Suppressor macrophage treated with lipopolysaccharide for 4 hours (primary cell): ENCODE results near the gene SERPINA5.
"Not testable (repeated sequence)": the region's sequence is repeated elsewhere in the genome, so short reads cannot be mapped to it uniquely, and the experiment has no call there.

Source experiments
- DNase-seq: peaks from one replicate; pipeline ENCODE4 v3.0.0-alpha.2; 2020

Gene SERPINA5

DNA sequence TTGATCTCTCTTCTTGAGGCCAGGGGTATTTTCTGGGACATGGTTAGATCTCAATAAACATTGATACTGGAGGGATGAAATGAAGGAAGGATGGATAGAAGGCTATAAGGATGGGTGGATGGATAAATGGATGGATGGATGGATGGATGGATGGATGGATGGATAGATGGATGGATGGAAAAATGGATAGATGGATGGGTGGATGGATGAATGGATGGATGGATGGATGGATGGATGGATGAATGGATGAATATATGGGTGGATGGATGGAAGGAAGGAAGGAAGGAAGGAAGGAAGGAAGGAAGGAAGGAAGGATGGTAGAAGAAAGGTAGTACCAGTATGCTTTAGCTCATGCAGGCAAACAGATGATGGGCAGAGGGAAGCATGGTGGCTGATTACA lies 3.8 kb upstream of the SERPINA5 start:
- not testable (repeated sequence) for DNase-seq

DNA sequence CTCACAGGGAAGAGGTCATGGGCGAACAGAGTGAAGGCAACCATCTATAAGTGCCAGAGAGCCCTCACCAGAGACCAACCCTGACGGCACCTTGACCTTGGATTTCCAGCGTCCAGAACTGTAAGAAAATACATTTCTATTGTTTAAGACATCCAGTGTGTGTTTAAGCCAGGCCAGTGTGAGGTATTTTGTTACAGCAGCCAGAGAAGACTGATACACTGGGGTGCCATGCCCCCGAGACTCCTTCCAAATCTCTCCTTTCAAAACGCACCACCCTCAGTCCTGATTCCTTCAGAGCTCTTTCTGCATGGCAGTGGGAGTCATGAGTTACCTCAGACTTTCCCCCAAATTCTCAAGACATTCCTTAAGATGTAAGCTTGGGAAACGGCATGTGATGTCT lies 2.5 kb upstream of the SERPINA5 start:
- no peak for DNase-seq

DNA sequence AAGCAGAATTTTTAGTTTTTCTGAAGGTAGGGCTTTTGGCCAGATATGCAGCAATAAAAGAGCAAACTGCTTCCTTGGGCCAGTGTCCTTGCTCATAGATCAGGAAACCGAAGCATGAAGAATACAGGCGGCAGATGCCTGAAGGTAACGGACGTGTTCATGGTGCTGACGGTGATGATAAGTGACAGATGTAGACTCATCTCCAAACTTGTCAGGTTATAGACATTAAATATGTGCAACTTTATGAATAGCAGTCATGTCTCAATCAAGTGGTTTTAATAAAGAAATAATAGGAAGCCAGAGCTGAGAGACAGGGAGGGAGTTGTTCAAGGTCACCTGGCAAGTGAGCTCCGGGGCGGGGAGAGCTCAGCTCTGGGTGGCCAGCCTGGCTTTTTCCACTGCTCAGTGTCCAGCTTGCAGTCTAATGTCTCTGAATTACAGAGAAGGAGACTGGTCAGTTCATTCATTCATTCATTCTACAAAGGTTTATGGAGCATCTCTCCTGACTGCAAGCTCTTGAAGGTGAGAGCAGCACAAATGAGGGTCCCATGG lies 1.0 kb downstream of the SERPINA5 start:
- DNase-seq: no peak

DNA sequence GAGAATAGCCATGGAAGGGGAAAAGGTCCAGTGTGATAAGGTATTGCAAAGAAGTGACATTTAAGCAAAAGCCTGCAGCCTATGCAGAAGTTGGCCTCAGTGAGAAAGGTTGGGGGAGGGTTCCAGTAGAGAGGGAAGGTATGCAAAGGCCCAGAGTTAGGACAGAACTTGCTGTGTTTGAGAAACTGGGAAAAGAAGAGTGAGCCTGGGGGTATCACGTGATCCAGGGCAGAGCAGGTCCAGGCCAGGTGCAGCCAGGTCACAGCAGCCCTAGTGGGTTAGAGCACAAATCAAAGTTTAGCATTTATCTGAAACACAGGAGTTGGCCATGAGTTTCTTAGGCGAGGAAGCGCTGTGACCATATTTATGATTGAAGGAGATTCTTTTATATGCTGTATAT lies 1.6 kb downstream of the SERPINA5 start:
- DNase-seq: no peak

DNA sequence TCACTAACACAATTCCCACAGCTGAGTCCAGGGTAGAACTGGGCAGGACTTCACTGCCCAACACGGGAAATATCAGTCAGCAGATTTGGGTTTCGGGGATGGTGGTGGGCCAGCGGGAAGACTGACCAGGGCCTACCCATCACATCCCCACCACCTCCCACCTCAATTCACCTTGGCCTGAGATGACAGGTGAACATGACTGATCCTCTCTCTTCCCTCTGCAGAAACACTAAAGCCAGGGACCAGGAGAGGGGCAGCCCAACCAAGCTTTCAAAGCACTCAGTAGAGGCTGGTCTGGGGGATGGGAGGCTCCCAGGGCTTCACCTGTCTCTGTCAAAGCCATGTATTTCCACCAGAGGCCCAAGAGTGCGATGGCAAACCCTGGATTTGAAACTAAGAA lies 2.3 kb downstream of the SERPINA5 start:
- no peak for DNase-seq

DNA sequence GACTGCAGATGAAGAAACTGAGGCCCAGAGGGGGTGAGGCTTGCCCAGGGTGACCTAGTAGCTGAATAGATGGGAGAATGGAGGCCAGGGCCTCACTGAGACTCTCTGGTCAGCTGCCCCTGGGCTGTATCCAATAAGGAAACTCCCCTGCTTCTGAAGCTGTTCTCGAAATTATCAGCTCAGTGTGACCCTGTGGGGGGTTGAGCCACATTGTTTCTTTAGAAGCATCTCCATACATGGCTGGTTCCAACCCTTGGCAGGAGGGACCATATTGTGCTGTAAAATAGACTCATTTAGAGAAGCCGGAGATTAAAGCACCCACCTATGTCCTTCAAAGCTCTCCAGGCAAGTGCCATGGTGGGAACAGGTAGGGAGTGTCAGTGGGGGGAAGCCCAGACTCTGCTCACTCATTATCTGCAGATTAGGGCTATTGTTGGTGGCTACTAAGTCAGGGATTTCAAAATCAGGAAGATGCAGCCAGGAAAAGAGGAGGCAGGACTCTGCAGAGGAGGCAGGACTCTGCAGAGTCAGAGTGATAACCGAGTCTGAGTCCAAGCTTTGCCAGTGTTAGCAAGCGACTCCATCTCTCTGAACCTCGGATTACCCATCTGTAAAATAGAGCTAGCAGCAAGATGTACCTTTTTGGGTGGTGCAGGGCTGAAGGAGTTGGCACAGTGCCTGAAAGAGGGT lies 3.5 kb downstream of the SERPINA5 start:
- DNase-seq: no peak

DNA sequence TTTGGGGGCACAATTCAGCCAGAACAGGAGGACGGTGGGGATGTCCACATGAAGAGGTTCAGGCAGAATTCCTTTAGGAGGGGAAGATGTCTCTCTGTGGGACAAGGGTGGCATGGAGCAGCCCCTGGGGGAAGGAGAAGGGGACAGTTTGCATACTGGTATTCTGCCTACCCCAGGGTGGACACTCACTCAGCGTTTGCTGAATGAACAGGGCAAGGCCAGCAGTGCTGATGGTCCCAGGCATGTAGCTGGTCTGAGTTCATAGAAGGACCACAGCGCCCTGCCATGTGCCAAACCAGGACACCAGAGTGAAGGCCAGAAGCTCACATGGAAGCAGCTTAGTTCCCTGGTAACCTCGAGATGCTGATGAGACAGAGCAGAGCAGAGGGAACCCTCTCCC lies 5.4 kb downstream of the SERPINA5 start:
- DNase-seq: no peak

DNA sequence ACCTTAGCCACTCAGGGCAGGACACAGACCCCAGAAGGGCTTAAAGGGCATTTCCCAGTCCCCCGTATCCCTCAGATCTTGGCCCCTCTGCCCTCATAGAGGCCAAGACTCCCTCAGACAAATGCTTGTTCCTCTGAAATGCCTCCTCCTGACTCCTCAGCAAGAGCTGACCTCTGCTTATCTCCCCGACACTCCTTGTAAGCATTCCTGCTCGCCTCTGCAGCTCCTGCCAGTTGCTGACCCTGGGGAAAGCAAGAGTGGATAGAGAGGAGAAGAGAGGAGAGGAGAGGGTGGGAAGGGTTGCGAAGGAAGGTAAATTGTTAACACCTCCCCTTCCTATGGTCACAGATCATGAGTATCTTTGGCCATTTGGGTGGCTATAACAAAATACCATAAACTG lies 7.1 kb downstream of the SERPINA5 start:
- DNase-seq: no peak

DNA sequence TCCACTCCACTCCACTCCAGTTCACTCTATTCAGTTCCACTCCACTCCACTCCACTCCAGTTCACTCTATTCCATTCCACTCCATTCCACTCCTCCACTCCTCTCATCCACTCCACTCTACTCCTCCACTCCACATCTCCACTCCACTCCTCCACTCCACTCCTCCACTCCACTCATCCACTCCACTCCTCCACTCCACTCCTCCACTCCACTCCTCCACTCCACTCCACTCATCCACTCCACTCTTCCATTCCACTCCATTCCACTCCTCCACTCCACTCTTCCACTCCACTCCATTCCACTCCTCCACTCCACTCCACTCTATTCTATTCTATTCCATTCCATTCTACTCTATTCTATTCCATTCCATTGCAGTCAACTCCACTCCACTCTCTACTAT lies 9.8 kb downstream of the SERPINA5 start:
- DNase-seq: no peak

DNA sequence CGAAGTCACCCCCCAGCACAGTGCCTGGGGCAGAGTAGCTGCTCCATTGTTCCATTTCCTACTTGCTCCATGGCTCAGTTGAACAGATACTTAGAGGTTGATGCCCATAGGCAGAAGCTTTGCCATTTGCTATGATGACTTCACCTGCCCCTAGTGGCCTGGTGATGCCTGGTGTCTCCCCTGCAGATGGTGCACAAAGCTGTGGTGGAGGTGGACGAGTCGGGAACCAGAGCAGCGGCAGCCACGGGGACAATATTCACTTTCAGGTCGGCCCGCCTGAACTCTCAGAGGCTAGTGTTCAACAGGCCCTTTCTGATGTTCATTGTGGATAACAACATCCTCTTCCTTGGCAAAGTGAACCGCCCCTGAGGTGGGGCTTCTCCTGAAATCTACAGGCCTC lies 10.6 kb downstream of the SERPINA5 start:
- DNase-seq: no peak

DNA sequence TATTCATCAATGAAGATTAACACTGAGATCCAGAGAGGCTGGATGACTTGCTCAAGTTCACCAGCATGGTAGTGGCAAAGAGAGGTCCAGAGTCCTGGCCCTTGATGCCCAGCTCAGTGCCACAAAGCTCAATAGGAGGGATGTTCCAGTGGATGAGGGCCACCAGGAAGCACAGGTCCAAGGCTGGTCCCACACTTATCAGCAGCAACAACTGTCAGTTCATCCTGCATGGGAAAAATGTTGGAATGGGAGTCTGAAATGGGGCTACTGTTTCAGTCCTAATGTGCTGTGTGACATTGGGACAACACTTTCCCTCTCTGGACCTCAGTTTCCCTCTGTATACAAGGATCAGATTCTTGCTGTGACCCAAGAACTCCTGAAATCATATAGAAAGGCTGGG lies 11.2 kb downstream of the SERPINA5 start:
- DNase-seq: no peak

DNA sequence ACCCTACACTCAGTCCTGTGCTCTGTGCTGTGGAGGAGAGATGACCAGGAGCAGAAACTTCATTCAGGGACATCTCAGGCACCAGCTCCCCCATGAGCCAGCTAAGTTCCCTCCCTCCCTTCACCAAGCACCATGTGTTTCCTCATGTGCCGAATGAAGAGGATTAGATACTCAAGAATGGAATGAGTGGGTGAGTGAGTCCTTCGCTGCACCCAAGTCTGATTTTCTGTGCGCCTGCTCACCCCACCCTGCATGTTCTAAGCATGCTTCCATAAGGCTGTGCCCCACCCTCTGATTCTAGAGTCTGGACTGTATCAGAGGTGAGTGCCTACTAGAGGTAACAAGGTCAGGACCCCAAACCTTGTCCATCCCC lies 12.1 kb downstream of the SERPINA5 start:
- DNase-seq: no peak

DNA sequence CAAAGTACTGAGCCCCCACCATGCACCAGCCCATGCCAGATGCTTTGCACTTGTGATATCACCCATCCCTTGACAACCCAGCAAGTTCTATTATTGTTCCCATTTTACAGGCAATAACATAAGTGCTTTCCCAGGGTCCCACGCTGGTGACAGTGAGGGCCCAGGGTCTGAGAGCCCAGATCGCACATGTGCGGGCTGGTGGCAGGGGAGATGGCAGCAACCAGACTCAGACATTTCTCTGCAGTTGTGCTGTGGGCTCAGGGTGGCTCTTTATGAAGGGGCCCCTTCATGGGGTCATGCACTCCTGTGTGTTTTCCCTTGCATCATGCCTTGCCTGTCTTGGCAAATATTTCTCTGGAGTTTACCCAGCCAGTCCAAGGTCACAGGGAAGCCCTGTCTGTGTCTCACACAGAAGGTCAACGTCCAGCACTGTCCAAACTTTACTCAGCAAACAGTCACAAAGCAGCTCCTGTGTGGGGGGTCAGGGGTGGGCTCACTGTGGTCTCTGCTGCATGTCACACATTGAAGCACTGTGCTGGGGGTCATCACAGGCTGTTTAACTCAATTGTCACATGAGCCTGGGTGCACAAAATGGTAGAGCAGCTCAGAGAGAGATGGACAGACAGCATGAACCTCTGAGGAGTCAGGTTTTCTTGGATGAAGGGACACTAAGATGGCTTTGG lies 12.7 kb downstream of the SERPINA5 start:
- DNase-seq: no peak

DNA sequence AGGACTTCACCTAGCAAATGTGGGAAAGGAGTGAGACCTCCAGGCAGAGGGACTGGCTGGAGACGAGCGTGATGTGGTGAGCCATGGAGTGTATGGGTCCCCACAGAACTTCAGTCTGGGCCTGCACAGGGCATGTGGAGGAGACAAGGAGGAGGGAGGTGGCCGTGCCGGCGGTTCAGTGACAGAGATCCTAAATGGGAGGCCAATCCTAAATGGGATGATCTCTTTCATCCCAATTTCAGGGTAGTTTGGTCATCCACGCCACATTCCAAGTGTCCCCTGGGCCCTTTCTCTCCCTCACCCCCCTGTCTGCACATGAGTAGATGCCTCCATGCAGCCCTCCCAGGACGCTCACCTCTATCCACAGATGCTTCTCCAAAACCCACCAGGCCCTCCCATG lies 13.2 kb downstream of the SERPINA5 start:
- no peak for DNase-seq

DNA sequence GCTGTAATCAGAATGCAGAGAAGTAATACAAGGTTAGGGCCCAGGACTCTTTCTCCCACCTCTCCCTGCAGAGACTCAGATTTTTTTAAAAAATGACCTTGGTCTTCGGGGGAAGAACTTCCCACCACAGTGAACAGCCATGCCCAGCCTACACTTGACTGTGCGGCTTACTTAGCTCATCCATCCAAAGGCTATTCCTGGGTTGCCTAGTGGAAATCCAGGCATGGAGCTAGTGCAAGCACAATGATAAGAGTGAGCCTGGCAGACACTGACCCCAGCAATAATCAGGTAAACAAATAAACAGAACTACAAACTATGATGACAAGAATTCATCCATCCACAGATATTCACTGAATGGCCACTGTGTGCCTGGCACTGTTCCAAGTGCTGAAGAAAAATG lies 14.7 kb downstream of the SERPINA5 start:
- no peak for DNase-seq

DNA sequence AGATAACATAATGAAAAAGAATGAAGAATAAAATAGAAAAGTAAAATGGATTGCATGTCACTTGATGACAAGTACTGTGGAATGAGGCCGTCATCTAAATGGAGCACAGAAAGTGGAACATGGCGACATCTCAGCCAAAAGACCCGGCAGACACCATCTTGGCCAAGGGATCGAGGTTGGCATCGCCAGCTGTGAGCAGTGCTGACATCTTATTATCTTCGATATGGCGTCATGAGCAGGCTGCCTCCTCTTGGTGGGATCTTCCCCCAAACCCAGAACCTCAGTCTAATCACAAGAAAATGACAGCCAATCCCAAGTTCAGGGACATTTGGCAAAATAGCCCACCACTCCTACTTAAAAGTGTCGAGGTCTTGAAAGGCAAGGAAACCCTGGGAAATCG lies 15.1 kb downstream of the SERPINA5 start:
- DNase-seq: no peak

DNA sequence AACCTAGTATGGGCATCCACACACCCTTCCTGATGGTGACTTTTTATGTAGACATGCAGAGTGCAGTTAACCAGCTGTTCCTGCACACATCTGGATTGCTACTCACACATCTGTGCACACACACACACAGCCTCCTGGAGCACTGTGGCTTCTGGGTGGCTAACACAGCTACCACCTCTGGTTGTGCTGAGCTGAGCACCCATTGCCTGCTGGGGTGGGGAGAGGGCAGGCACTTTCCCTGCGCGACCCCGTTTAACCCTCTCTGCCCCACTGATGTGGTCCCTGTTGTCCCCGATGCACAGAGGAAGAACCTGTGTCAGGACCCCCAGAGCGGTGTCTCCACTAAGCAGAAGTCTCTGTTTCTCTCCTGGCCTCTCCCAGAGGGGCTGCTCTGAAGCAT lies 16.6 kb downstream of the SERPINA5 start:
- no peak for DNase-seq

DNA sequence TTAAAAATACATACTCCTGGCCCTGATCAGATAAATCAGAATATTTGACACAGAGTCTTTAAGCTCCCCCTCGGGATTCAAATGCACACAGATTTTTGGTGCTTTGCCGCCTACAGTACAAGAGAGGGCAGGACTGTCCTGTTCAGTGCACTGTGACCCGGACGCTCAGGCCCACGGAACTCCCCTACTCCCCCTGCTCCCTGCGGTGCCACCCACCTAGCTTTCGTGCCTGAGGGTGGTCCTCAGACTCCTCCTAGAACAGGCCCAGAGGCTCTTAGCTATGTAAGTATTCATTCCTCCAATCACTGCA lies 17.2 kb downstream of the SERPINA5 start:
- DNase-seq: no peak

DNA sequence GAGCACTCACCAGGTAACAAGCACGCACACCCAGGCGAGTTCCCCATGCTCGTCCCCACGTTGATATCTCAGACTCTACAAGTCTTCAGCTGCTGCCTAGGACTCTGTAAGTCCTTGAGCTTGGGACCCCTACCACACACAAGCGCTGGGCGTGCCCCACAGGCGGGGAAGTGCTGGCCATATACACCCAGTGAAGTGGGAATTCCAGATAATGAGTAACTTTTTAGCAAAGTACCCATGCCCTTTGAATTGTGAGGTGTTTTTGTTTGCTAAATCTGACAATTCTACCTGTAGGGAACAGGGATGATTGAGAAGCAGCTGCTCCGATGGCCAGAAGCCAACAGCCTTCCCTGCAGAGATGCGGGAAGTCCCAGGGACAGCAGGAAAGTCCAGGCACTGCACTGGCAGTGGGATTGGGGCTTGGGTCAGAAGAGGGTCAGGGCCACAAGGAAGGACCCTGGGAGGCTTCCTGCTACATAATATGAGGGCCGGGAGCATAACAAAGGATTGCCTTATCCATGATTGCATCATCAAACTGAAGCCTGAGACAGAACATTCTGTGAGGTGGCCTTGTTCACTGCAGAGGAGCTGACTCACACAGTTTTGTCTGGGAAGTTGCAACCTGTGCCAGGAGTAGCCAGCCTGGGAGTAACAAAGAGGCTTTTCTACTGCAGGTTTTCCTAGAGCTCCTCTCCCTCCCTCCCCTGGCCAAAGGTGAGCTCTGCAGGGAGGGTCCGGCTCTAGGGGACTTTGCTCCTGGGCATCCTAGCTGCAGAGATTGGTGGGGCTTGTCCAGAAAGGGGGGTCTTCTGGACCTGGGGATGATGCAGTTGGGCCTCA lies 17.8 kb downstream of the SERPINA5 start:
- DNase-seq: no peak

DNA sequence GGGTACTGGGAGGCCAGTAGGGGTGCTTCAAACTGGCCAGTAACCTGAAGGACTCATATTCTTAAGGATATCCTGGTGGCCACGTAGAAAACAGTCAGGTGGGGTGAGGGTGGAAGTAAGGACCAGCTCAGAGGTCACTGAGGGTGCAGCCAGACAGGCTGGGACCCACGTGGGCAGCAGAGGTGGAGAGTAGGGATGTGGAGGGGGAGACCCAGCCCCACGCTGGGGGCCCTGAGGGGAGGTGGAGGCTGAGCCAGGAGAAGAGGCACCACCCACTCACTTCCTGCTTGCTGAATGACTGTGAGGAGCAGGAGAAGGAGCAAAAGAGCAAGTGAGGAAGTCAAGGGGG lies 18.4 kb downstream of the SERPINA5 start:
- DNase-seq: no peak

DNA sequence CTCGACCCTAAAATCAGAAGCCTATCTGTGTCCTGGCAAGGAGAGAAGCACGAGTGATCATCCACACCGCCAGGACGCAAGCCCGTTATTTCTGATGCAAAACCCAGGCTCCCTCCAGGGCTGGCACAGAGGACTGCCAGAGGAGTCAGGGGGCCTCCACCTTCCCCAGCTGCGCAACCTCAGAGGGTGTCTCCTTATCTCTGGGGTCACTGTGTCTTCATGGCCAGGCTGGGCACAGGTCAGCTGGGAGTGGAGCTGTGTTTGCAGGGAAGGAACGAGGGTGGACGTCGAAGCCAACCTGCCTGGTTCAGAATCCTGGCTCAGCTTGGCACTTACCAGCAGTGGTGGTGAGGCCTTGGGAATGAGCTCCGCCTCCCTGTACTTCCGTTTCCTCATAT lies 18.9 kb downstream of the SERPINA5 start:
- DNase-seq: no peak

DNA sequence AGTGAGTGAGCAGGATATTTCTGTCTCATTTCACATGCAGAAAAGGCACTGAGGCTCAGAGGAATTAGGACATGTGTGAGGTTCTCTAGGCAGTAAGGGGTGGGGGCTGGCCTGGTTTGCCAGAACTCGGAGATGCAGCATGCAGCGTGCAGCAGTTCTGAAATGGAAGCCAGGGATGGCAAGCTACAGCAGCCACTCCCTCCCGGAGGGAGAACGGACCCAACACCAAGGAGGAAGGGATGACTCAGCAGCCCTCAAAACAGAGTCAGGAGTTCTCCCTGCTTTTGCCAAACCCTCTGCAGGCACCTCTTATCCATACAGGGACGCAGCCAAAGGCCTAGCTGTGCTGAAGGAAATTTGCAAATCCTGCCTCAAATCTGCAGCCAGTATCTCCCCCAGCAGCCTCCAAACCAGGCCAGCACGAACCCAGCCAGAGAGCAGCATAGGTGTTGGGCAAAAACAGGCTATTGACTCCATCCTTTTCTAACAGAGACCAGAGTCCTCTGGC lies 20.7 kb downstream of the SERPINA5 start:
- DNase-seq: no peak

DNA sequence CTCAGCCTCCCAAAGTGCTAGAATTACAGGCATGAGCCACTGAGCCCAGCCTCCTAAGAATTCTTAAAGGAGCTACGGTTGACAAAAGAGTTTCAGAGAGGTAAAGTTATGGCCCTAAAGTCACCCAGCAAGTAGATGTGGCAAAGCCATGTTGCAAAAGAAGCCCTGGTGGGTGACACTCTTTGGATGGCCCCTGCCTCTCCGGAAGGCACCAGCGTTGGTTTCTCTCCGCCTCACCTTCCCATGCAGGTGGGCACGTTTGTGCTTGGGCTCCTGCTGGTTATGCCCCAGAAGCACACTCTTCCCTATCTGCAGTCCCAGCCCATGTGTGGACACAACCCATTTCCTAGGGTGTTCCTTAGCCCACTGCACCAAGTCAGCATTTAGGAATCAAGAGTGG lies 21.5 kb downstream of the SERPINA5 start:
- no peak for DNase-seq

DNA sequence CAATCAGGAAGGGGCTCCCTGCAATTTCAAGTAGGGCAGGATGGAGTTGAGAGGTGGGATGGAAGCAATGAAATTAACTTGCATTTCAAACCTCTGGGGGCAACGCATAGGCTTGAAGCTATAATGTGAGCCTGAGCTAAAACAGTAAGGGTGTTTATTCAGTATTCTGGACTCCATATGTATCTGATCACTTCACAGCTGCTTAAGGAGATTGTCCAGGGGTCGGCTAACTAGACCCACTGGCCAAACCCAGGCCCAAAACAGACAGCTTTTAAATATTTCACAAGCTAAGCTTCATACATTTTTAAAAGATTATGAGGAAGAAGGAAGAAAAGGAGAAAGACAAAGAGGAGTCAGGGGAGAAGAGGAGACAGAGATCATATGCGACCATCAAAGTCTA lies 24.1 kb downstream of the SERPINA5 start:
- DNase-seq: no peak
